Stimulated activated CD8-positive, alpha-beta memory T cell treated with anti-CD3 and anti-CD28 coated beads, Interleukin-7, amount 100 ng/mL, for 1 hour (primary cell): Measurements from ENCODE around the gene PRDX6.
"Not testable (repeated sequence)": the region's sequence is repeated elsewhere in the genome, so short reads cannot be mapped to it uniquely, and the experiment has no call there.

Experiments used
- DNase-seq, 2 donors: peaks; one replicate each; pipeline ENCODE4 v3.0.0-alpha.2; 2020; ENCODE audit warnings: low read depth in 2 of 2

Gene PRDX6

GRCh38 chr1:173496757-173497320 is 19.7 kb downstream of the PRDX6 start:
- DNase-seq = no peak

GRCh38 chr1:173499729-173500128 is 22.6 kb downstream of the PRDX6 start:
- no peak for DNase-seq

- no peak for DNase-seq
Measured at GRCh38 chr1:173502104-173502503, 25.0 kb downstream of the PRDX6 start.

- DNase-seq = no peak
Measured at GRCh38 chr1:173503391-173503790, 26.3 kb downstream of the PRDX6 start.

GRCh38 chr1:173504268-173504667 is 27.1 kb downstream of the PRDX6 start:
- no peak for DNase-seq

GRCh38 chr1:173505391-173505790 is 28.3 kb downstream of the PRDX6 start:
- DNase-seq = no peak

GRCh38 chr1:173506437-173506836 is 29.3 kb downstream of the PRDX6 start:
- no peak for DNase-seq

- no peak for DNase-seq
Measured at GRCh38 chr1:173507205-173507846, 30.2 kb downstream of the PRDX6 start.

GRCh38 chr1:173507847-173508209 is 30.7 kb downstream of the PRDX6 start:
- DNase-seq = no peak

- no peak for DNase-seq
Measured at GRCh38 chr1:173508541-173508940, 31.4 kb downstream of the PRDX6 start.

- DNase-seq = no peak
Measured at GRCh38 chr1:173509797-173510196, 32.7 kb downstream of the PRDX6 start.

- DNase-seq = not testable (repeated sequence)
Measured at GRCh38 chr1:173514503-173514902, 37.4 kb downstream of the PRDX6 start.

- DNase-seq = no peak
Measured at GRCh38 chr1:173520799-173521198, 43.7 kb downstream of the PRDX6 start.

GRCh38 chr1:173523329-173523728 is 46.2 kb downstream of the PRDX6 start:
- no peak for DNase-seq

GRCh38 chr1:173525926-173526325 is 48.8 kb downstream of the PRDX6 start:
- no peak for DNase-seq

- DNase-seq = no peak
Measured at GRCh38 chr1:173527151-173527826, 50.2 kb downstream of the PRDX6 start.

- DNase-seq = no peak
Measured at GRCh38 chr1:173529106-173529505, 52.0 kb downstream of the PRDX6 start.

- DNase-seq = no peak
Measured at GRCh38 chr1:173530795-173531693, 53.9 kb downstream of the PRDX6 start.

GRCh38 chr1:173532237-173532636 is 55.1 kb downstream of the PRDX6 start:
- DNase-seq = no peak

GRCh38 chr1:173536223-173536622 is 59.1 kb downstream of the PRDX6 start:
- no peak for DNase-seq
